Nephron (organoid): ENCODE measurements around the gene CERS3.

Experiments
- H3K27ac Mint-ChIP-seq, 3 experiments: 2 replicates each; pipeline ENCODE4 v1.8.0; 2020; ENCODE audit warnings: mixed read lengths in 3 of 3, mild to moderate bottlenecking in 2 of 3, moderate library complexity in 1 of 3
- H3K27me3 Mint-ChIP-seq: 2 replicates; pipeline ENCODE4 v1.8.0; 2021; ENCODE audit warnings: low read depth, mild to moderate bottlenecking, moderate library complexity, mixed read lengths
- H3K36me3 Mint-ChIP-seq: 2 replicates; pipeline ENCODE4 v1.8.0; 2020; ENCODE audit warnings: low read depth, mixed read lengths
- H3K4me1 Mint-ChIP-seq: 2 replicates; pipeline ENCODE4 v1.8.0; 2020; ENCODE audit warnings: mixed read lengths
- H3K4me3 Mint-ChIP-seq, 3 experiments: 2 replicates each; pipeline ENCODE4 v1.8.0; 2020; ENCODE audit warnings: mild to moderate bottlenecking in 3 of 3, mixed read lengths in 3 of 3, moderate library complexity in 2 of 3
- H3K9me3 Mint-ChIP-seq: 2 replicates; pipeline ENCODE4 v1.8.0; 2020; ENCODE audit warnings: mixed read lengths
- TF ChIP-seq, protein P1 (sequence below), 3 experiments: fragments of 200-600 bp; sonication (generic); IDR thresholded peaks; one replicate each; pipeline ENCODE4 v1.5.0; 2021; ENCODE audit warnings: antibody characterized with exemption in 3 of 3; ENCODE audit not compliant: unreplicated experiment in 3 of 3

CERS3 gene

DNA sequence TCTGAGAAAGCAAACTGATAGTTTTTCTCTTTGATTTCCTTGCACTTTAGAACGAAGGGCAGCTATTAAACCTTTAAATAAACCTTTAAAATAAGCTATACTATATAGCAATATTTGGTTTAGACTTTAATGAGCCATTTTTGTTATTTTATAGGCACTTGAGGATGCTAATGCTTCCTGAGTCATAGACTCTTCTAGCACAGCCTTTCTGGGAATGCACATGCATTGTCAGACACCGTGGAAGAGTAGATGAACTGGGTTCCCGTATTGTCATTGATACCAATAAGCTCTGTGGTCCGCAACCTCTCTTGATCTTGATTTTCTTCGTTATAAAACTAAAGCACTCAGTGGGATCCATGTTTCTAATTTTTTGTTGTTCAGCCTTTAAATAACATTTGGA is 27.6 kb downstream of the CERS3 start:
- H3K4me3 Mint-ChIP-seq = no peak overlapping the region
- H3K27ac Mint-ChIP-seq = no peak overlapping the region
- H3K36me3 Mint-ChIP-seq = no peaks in the 10 kb centered on the region
- H3K4me1 Mint-ChIP-seq = peaks cover 7% of the 10 kb centered on the region
- TF ChIP-seq, protein P1, sequence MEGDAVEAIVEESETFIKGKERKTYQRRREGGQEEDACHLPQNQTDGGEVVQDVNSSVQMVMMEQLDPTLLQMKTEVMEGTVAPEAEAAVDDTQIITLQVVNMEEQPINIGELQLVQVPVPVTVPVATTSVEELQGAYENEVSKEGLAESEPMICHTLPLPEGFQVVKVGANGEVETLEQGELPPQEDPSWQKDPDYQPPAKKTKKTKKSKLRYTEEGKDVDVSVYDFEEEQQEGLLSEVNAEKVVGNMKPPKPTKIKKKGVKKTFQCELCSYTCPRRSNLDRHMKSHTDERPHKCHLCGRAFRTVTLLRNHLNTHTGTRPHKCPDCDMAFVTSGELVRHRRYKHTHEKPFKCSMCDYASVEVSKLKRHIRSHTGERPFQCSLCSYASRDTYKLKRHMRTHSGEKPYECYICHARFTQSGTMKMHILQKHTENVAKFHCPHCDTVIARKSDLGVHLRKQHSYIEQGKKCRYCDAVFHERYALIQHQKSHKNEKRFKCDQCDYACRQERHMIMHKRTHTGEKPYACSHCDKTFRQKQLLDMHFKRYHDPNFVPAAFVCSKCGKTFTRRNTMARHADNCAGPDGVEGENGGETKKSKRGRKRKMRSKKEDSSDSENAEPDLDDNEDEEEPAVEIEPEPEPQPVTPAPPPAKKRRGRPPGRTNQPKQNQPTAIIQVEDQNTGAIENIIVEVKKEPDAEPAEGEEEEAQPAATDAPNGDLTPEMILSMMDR (IDR thresholded peaks at IDR 0.05; ENCODE audit: unreplicated experiment in 3 of 3) = no peak
- peaks cover 2% of the 10 kb centered on the region for H3K9me3 Mint-ChIP-seq
- no peaks in the 10 kb centered on the region for H3K27me3 Mint-ChIP-seq

DNA sequence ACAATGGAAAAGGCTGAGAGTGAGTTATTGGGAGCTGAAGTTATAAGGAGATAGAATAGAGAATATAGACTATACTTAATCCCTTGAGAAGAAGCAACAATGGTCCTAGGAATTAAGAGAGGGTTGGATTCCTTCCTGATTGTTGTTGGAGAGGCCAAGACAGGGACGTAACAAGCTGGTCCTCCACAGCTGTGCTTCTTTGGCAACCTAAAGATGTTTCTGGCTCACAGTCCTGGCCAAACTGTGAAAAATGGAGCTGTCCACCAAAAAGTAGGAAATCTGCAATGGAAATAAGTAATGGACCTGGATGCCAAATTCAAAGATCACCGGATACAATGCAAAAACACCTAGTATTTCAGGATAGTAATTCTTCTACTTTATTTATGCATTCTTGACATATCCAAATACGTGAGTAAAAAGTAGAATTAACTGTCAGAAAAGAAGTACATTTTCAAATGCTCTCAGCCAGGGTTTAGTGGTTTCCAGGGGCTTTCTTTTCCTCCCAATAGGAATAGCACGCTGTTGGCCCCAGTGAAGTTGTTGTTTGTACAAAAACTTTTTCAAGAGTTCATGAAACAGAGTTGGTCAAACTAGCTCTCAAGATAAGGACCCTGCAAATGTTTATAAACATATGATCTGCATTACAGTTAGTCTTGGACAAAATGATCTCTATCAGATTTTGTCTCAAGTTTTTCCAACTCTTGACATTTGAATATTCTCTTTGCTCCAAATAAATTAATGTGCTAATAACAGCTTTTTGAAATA is 28.3 kb downstream of the CERS3 start:
- Mint-ChIP-seq H3K36me3 (no peaks in the 10 kb centered on the region), H3K27me3 (no peaks in the 10 kb centered on the region), H3K4me1 (peaks cover 7% of the 10 kb centered on the region), H3K4me3 (no peak overlapping the region), H3K9me3 (peaks cover 2% of the 10 kb centered on the region), H3K27ac (peak overlapping the region in 1 of 3 experiments; percentile 16)
- TF ChIP-seq, protein P1 (IDR thresholded peaks at IDR 0.05; ENCODE audit: unreplicated experiment in 3 of 3) = no peak

DNA sequence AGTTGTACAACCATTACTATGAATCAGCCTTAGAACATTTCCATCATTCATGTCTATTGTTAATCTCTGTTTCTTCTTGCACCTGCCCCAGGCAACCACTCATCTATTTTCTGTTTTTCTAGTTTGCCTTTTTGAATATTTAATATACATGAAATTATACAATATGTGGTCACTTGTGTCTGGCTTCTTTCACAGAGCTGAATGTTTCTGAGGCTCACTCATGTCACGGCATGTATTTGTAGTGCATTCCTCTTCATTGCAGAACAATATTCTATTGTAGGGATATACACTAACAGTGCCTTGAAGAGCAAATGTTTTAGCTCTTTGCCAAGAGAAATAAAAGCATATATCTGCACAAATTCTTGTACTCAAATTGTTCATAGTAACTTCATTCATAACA is 32.9 kb downstream of the CERS3 start:
- H3K36me3 Mint-ChIP-seq = no peaks in the 10 kb centered on the region
- TF ChIP-seq, protein P1 (IDR thresholded peaks at IDR 0.05; ENCODE audit: unreplicated experiment in 3 of 3) = no peak
- no peak overlapping the region for H3K4me3 Mint-ChIP-seq
- no peak overlapping the region for H3K27ac Mint-ChIP-seq
- H3K9me3 Mint-ChIP-seq = peaks cover 7% of the 10 kb centered on the region
- H3K4me1 Mint-ChIP-seq = peaks cover 7% of the 10 kb centered on the region
- peaks cover 4% of the 10 kb centered on the region for H3K27me3 Mint-ChIP-seq

GRCh38 chr15:100493213-100493612 is 35.5 kb downstream of the CERS3 start:
- peaks cover 7% of the 10 kb centered on the region for H3K9me3 Mint-ChIP-seq
- no peak overlapping the region for H3K27ac Mint-ChIP-seq
- TF ChIP-seq, protein P1 (IDR thresholded peaks at IDR 0.05; ENCODE audit: unreplicated experiment in 3 of 3) = no peak
- H3K4me1 Mint-ChIP-seq = no peaks in the 10 kb centered on the region
- H3K4me3 Mint-ChIP-seq = no peak overlapping the region
- H3K27me3 Mint-ChIP-seq = peaks cover 4% of the 10 kb centered on the region
- H3K36me3 Mint-ChIP-seq = no peaks in the 10 kb centered on the region

DNA sequence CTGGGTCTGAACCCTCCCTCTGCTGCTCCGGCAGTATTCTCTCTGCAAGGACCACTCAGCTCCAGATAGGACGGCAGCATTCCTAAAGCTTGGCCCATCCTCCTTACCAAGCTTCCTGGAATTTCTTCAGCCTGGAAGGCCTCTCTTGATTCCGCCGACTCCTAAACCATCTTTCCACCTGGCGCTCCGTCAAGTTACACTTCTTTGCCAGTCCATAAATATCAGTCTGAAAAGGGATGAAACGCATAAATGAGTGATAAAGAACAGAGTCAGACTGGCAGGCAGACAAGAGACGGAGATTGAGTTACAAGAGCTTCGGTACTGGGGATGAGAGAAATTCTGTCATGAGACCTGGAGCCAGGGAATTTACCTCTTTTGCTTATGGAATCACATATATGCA is 44.3 kb downstream of the CERS3 start:
- Mint-ChIP-seq H3K36me3 (no peaks in the 10 kb centered on the region), H3K27ac (peak overlapping the region in 1 of 3 experiments; percentile 15), H3K27me3 (no peaks in the 10 kb centered on the region), H3K4me3 (no peak overlapping the region), H3K4me1 (peaks cover 5% of the 10 kb centered on the region), H3K9me3 (peaks cover 3% of the 10 kb centered on the region)
- TF ChIP-seq, protein P1 (IDR thresholded peaks at IDR 0.05; ENCODE audit: unreplicated experiment in 3 of 3) = no peak

DNA sequence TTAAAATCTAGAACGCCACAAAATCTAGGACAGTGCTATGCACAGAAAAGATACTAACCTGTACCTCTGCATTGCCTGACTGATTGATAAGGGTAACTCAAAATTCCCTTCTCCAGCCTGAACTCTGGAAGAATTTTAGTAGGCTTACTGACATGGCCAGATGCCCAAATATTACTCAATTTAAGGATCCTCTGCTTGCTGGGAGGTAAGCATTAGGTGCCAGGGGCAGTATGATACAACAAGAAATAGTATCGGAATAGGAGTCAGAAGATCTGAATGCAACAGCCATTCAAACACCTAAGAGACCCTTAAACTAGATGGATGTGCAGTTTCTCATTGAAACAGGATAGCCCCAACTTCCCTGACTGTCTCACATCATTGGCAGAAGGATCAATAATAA is 45.4 kb downstream of the CERS3 start:
- Mint-ChIP-seq H3K36me3 (no peaks in the 10 kb centered on the region), H3K9me3 (peaks cover 14% of the 10 kb centered on the region)

More for the DNA sequence above, 45.4 kb downstream of the CERS3 start:
- TF ChIP-seq, protein P1 (IDR thresholded peaks at IDR 0.05; ENCODE audit: unreplicated experiment in 3 of 3) = no peak
- no peaks in the 10 kb centered on the region for H3K27me3 Mint-ChIP-seq
- H3K27ac Mint-ChIP-seq = no peak overlapping the region
- H3K4me3 Mint-ChIP-seq = no peak overlapping the region
- H3K4me1 Mint-ChIP-seq = peaks cover 5% of the 10 kb centered on the region
